ENCODE results near the gene VWF.
"Not testable (repeated sequence)": the region's sequence is repeated elsewhere in the genome, so short reads cannot be mapped to it uniquely, and the experiment has no call there.

The VWF gene

DNA sequence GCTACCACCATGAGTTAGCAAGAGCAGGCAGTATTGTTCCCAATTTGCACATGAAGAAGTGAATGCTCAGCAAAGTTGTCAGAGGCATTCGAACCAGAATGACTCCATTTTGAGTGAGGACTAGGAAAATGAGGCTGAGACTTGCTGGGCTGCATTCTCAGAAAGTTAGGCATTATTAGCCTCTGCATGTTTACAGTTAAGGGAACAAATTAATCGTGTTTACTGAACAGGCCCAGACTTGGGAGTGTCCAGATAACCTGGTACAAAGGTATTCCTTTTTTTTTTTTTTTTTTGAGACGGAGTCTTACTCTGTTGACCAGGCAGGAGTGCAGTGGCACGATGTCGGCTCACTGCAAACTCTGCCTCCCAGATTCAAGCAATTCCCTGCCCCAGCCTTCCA, 22.5 kb upstream of the VWF start:
- FAIRE-seq = no peak

DNA sequence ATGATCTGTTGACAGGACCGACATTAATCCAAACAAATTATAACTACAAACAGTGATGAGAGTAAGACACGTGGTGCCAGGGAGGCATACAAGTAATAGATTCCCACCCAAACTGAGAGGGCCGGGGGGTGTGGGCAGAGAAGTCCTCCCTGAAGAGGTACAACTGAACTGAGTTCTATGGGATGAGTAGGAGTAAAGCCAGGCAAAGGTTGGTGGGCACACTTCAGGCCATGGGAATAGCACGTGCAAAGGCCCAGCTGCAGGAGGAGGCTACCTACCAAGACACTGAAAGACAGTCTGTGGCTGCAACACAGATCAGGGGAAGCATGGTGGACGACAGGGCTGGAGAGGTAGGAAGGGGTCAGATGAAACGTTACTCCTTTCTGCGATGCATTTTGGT, 22.0 kb upstream of the VWF start:
- no peak for FAIRE-seq
- no peak for DNase-seq (ENCODE audit: extremely low spot score, insufficient read length, low read depth)

More for the DNA sequence above, 22.5 kb upstream of the VWF start:
- no peak for DNase-seq (ENCODE audit: extremely low spot score, insufficient read length, low read depth)

DNA sequence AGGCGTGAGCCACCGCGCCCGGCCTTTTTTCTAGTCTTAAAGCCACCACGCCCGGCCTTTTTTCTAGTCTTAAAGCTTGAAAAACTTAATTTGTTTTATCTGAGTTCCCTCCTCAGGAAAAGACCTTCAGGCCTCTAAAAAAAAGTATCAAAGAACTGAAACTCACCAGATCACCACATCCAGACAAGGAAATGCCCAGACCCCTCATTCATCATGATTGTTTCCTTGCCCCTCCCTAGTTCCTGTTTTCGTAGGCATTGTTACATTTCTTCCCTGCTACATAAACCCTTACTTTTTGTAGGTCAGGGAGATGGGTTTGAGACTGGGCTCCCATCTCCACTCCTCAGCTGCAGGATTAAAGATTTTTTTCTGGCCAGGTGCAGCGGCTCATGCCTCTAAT, 21.1 kb upstream of the VWF start:
- DNase-seq (ENCODE audit: extremely low spot score, insufficient read length, low read depth) = no peak
- no peak for FAIRE-seq

DNA sequence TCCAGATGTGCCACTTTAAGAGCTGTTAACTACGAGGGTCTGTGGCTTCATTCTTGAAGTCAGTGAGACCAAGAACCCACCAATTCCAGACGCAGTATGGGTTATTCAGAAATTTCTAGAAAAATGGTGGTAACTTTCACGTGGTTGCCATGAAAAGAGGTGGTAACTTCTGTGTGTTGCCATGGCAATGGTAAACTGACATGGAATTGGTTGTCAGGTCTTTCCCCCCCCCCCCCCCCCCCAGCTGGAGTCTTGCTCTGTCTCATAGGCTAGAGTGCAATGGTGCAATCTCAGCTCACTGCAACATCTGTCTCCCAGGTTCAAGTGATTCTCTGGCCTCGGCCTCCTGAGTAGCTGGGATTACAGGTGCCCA, 18.8 kb upstream of the VWF start:
- DNase-seq (ENCODE audit: extremely low spot score, insufficient read length, low read depth) (no peak), FAIRE-seq (no peak)

DNA sequence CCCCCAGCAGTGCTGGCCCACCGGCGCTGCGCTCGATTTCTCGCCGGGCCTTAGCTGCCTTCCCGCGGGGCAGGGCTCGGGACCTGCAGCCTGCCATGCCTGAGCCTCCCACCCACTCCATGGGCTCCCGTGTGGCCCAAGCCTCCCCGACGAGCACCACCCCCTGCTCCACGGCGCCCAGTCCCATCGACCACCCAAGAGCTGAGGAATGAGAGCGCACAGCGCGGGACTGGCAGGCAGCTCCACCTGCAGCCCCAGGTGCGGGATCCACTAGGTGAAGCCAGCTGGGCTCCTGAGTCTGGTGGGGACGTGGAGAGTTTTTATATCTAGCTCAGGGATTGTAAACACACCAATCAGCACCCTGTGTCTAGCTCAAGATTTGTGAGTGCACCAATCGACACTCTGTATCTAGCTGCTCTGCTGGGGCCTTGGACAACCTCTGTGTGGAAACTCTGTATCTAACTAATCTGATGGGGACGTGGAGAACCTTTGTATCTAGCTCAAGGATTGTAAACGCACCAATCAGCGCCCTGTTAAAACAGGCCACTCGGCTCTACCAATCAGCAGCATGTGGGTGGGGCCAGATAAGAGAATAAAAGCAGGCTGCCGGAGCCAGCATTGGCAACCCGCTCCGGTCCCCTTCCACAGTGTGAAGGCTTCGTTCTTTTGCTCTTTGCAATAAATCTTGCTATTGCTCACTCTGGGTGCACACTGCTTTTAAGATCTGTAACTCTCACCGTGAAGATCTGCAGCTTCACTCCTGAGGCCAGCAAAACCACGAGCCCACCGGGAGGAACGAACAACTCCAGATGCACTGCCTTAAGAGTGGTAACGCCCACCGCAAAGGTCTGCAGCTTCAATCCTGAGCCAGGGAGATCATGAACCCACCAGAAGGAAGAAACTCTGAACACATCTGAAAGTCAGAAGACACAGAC, 18.2 kb upstream of the VWF start:
- not testable (repeated sequence) for DNase-seq (ENCODE audit: extremely low spot score, insufficient read length, low read depth); FAIRE-seq

DNA sequence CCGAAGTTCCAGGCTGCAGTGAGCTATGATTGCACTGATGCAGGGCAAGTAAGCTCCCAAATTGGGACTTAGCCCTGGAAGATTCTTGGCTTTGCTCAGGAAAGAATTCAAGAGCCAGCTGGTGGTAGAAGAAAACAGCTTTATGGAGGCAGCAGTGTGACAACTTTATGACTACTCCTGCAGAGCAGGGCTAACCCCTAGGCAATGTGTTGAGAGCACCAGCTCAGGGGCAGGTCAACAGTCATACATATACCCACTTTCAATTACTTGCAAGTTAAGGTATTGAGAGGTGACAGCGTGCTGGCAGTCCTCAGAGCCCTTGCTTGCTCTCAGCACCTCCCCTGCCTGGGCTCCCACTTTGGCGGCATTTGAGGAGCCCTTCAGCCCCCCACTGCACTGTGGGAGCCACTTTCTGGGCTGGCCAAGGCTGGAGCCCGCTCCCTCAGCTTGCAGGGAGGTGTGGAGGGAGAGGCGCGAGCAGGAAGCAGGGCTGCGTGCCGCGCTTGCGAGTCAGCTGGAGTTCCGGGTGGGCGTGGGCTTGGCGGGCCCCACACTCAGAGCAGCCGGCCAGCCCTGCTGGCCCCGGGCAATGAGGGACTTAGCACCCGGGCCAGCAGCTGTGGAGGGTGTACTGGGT, 17.4 kb upstream of the VWF start:
- DNase-seq (ENCODE audit: extremely low spot score, insufficient read length, low read depth); FAIRE-seq: not testable (repeated sequence)

DNA sequence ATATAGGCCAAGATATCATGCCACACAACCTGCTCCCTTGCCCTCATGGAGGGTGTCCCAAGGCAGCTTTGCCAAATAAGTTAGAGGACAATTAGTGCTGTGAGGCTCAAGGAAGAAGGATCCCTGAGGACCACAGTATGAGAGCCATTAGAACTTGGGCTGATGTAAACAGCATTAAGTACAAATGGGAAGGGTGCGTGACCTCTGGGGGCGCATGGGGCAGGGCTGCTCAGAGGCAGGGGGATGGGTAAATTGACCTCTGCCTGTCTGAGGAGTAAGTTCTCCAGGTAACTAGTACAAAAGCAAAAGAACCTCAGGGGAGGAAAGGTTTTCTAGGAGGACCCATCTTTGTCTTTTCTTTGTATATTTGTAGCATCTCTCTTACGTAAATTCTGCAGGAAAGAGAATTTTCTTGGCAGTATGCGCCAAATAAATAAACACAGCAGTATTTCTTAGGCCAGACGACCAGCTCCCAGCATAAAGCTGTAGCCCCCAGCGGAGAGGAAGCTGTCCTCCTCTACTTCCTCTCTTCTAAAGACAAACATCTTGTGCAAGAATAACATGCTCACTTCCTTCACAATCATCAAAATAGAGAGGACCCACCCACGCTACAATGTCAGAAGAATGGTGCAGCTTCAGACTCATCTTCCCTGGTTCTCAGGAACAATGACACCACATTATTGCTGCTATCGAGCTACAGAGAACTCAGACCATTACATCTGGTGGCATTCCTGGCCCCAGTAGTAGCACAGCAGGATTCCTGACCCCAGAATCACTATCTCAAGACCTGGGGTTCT, 16.4 kb upstream of the VWF start:
- no peak for FAIRE-seq
- DNase-seq (ENCODE audit: extremely low spot score, insufficient read length, low read depth) = no peak

DNA sequence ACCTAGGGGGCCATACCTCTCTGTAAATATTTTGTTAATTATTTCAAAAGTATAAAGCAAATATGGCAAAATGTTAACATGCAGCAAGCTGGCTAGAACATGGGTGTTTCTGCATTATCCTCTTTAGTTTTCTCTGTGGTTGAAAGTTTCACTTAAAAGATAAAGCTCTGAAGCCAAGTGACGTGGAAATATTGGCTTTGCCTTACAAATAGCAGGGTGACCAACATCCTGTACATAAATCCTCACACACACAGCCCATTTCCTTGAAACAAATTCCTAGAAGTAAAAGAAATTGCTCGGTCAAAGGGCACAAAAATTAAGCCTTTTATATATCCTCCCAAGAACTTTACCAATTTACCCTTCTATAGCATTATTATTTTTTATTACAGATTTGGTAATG, 10.6 kb upstream of the VWF start:
- DNase-seq (ENCODE audit: extremely low spot score, insufficient read length, low read depth) (no peak), FAIRE-seq (no peak)

DNA sequence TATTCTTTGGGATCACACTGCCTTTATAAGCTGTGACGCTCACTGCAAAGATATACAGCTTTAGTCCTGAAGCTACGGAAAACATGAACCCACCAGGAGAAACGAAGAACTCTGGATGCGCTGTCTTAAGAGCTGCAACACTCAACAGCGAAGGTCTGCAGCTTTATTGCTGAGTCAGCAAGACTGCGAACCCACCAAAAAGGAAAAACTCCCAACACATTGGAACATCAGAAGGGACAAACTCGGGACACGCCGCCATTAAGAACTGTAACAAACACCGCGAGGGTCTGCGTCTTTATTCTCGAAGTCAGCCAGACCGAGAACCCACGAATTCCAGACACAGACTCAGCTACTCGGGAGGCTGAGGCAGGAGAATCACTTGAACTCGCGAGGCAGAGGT, 9.2 kb upstream of the VWF start:
- DNase-seq (ENCODE audit: extremely low spot score, insufficient read length, low read depth) (no peak), FAIRE-seq (no peak)

DNA sequence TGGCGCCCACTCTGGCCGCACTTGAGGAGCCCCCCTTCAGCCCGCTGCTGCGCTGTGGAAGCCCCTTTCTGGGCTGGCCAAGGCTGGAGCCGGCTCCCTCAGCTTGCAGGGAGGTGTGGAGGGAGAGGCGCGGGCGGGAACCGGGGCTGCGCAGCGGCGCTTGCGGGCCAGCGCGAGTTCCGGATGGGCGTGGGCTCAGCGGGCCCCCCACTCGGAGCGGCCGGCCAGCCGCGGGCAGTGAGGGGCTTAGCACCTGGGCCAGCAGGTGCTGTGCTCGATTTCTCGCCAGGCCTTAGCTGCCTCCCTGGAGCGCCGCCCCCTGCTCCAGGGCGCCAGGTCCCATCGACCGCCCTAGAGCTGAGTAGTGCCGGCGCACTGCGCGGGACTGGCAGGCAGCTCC, 8.0 kb upstream of the VWF start:
- no peak for FAIRE-seq

DNA sequence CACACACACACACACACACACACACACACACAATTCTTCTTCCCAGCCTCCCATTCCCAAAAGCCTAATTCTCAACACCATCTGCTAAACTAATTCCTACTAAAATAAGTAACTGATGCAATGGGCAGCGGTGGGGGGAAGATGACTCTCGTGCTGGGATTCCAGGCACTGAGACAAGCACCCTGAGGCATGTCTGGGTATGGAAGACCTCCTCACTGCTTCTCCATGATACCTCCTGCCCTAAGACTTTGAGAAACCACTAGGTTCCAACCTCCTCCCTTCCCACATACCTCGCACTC, 789 bp upstream of the VWF start:
- FAIRE-seq (no peak), DNase-seq (ENCODE audit: extremely low spot score, insufficient read length, low read depth) (no peak)

More for the DNA sequence above, 8.0 kb upstream of the VWF start:
- DNase-seq (ENCODE audit: extremely low spot score, insufficient read length, low read depth) = no peak

DNA sequence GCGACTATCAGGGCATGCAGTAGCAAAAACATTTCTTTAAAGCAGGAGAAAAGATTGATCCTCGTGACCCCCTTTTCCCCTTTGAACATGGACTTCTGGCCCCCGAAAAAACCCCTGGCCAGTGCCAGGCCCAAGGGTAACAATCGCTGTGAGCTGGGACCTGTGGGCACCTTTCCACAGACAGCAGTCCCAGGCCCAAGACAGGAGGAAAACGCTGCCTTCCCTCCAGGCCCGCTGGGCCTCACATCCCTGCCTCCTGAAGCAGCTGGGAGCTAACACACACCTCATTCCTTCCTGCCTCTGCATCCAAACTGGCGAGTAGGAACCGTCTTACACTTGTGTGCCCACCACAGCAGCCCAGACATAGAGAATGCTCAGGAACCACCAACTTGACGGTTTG, 1.2 kb downstream of the VWF start:
- no peak for DNase-seq (ENCODE audit: extremely low spot score, insufficient read length, low read depth)
- FAIRE-seq = no peak

DNA sequence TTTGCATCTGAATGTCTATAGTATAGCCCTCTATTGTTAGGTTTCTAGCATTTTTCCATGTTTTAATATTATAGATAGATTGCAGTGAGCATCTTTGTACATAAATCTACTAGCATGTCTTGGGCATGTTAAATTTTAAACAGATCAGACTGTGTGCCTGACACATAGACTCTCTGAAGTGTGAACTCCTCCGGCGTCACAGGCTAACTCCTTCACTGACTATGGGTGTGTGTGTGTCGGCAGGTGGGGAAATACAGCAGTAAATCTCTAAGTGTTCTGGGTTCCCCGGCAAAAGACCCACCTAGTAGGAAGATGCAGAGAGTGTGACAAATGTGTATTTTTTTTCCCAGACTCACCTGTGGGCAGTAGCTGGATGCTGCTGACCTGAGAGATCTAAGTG, 2.3 kb downstream of the VWF start:
- no peak for FAIRE-seq

DNA sequence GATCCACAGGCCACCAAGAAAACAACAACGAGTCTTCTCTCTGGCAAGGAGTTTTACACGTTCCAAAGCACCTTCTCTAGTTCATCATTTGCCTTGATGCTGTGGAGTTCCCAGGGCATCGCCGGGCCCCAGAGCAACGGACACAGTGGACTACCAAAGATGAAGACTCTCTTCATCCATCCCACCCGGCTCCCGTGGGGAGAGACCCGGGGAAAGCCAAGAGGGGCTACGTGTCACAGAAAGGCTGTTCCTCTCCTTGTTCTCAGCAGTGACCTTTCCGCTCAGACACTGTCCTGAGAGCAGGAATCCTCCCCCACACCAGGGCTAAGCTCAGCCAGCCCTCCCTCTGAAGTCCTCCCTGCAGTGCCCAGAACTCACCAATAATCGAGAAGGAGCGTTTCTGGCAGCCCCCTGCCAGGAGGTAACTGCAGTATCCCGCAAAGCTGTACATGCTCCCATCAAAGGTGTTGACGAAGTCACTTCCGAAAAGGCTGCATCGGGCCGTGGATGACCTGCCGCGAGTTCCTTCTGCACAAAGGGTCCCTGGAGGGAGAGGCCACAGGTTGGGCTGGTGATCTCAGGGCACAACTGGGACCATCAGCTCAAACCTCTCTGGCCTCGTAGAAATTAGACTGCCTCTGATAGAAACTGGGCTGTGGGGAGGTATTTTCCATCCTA, 3.5 kb downstream of the VWF start:
- no peak for FAIRE-seq
- DNase-seq (ENCODE audit: extremely low spot score, insufficient read length, low read depth) = no peak

More for the DNA sequence above, 2.3 kb downstream of the VWF start:
- no peak for DNase-seq (ENCODE audit: extremely low spot score, insufficient read length, low read depth)

DNA sequence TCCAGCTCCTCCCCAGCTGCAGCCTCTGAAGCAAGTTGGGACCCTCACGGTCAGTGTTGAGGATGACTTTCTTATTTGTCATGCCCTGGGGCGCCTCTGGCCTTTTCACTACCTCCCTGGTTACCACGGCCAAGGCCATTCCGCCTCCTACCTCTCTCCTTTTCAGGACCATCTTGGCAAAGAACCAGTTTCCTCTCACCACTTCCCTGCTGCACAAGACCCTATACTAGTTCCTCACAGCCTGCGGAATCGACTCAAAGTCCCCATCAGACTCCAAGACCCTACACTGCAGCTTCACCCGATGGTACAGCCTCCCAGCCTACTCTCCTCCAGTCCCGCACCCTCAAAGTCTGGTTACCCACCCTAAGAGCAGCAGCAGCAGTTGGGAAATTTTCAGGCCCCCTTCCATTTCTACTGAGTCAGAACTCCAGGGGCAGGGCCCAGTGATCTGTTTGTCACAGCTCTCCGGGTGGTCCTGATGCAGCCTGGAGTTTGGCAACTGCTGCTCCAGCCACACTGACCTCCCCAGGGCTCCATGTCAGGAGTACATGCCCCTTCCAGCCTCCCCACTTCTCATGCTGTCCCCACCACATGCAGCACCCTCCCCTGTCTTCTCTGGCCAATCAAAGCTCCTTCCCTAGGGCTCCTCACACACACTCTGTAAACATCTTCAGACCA, 5.4 kb downstream of the VWF start:
- FAIRE-seq (no peak), DNase-seq (ENCODE audit: extremely low spot score, insufficient read length, low read depth) (no peak)

DNA sequence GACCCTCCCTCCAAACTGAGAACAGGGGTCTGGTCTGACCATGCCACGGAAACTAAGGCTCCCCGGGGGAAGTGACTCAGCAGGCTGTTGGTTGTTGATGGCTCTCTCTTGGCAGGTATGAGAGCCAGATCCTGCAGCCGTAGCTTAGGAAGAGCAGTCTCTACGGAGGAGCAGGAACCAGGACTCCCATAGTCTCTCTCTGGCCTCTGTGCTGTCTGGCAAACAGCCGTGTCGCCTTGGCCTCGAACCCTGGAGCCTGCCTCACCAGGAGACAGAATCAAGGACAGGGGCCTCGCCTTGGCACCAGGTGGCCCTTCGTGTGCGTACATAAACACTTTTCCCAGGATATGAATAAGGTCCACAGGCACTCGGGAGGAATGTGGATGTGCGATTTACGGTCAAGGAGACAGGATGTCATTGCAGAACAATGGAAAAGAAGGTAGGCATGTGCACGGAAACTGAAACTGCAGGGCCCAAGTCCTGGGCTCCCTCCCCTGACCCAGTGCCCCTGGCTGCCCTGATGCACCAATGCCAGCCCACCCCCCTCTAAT, 7.9 kb downstream of the VWF start:
- no peak for FAIRE-seq
- DNase-seq (ENCODE audit: extremely low spot score, insufficient read length, low read depth) = no peak

DNA sequence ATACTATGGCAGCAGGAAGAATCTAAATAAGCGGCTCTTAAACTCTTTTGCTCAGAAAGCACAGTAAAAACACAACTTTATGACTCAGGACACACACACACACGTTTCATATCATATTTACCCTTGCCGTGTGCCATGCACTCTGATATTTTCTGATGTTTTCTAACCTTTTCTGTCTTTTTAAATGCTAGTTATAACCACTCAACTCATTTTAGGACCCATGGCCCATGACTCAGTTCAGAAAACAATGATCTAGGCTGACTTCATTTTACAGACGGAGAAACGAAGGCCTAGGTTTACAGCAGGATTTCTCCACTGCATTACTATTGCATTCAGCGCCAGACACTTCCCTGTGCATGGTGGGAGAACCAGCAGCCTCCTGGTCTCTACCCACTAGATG, 9.1 kb downstream of the VWF start:
- no peak for DNase-seq (ENCODE audit: extremely low spot score, insufficient read length, low read depth)
- no peak for FAIRE-seq

DNA sequence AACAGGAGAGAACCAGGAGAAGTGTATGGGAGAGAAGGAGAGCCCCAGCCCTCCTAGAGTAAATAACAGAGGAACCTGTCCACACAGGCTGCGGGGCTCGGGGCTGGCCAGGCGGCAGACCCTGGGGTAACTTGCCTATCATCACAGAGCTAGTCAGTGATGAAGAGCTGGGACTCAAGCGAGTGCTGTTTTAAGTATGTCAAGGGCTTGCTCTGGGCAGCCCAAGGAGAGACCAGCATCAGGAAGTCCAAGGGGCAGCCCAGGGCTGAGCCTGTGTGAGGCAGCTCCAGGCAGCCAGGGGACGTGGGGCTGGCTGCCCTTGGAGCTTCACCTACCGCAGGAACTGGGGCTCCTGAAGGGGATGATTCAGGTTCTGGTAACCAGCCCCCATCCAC, 10.0 kb downstream of the VWF start:
- DNase-seq (ENCODE audit: extremely low spot score, insufficient read length, low read depth) = no peak
- FAIRE-seq = no peak

DNA sequence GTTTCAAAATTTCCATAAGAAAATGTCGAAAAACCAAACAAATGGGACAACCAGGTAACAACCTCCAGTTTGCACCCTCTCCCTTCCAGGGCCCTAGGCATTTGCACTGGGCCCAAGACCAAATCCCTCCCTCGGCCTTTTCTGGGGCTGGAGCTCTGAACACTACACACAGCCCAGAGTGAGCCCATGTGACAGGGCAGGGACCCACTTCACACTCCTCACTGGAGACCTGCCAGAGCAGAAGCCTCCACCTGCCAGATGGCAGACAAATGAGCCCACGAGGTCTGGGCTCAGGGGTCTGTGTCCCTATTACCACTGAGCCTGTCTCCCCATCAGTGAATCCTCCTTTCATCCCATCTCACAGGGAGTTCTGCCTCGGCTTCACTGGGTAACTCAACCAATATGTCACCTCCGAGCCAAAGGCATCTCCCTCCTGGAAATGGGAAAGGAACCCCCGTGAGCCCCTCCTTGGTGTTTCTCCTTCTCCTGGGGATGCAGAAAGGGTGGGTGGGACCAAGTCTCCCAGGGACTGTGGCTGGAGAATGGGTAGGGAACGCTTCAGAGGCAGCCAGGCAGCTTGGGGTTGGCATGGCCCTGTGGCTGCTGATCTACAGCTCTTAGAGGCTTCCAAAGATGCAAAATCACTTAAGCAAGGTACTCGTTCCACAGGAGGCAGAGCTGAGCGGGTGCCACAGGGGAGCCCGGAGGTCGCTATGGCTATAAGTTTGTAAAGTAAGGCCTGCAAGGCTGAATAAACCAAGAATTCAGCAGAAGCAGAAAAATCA, 10.6 kb downstream of the VWF start:
- FAIRE-seq = no peak
- DNase-seq (ENCODE audit: extremely low spot score, insufficient read length, low read depth) = no peak

Data from GM18507 (cell line).